Measurements from ENCODE around the gene ZNF212.

- TF ChIP-seq EZH2 (IDR thresholded peaks at IDR 0.05) (no peak), POLR2AphosphoS5 (IDR thresholded peaks at IDR 0.05; ENCODE audit: borderline replicate concordance, low read depth, low read length) (no peak), FOXP2 (optimal IDR thresholded peaks at IDR 0.05; ENCODE audit: control extremely low read depth, extremely low read length, insufficient read depth) (no peak)
These were observed 14.3 kb upstream of the ZNF212 start for GRCh38 chr7:149225106-149225505.
